Skeletal muscle cell (primary cell): ENCODE data around the gene RTL1.

Experiments
- DNase-seq: peaks from one replicate; pipeline ENCODE4 v3.0.0-alpha.2; 2010; ENCODE audit warnings: low read depth
- H3K4me3 ChIP-seq: 2 replicates; pipeline ENCODE4 v1.5.1; 2011; ENCODE audit warnings: low read depth, mild to moderate bottlenecking, control low read depth, low read length, moderate library complexity

The RTL1 gene

DNA sequence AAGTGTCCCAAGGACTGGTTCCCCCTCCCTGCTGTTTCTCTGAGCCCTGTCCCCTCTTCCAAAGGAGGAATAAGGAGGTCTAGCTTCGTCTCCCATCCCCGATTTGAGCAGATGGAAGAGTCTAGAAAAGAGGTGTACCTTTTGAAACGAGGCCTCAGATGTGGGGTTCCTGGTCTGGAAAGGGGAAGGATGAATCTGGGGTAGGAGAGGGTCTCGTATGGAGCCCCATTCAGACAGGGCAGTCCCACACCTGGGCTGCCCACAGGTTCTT lies 64.3 kb downstream of the RTL1 start:
- no peak for DNase-seq
- H3K4me3 ChIP-seq, result no peak overlapping the region

DNA sequence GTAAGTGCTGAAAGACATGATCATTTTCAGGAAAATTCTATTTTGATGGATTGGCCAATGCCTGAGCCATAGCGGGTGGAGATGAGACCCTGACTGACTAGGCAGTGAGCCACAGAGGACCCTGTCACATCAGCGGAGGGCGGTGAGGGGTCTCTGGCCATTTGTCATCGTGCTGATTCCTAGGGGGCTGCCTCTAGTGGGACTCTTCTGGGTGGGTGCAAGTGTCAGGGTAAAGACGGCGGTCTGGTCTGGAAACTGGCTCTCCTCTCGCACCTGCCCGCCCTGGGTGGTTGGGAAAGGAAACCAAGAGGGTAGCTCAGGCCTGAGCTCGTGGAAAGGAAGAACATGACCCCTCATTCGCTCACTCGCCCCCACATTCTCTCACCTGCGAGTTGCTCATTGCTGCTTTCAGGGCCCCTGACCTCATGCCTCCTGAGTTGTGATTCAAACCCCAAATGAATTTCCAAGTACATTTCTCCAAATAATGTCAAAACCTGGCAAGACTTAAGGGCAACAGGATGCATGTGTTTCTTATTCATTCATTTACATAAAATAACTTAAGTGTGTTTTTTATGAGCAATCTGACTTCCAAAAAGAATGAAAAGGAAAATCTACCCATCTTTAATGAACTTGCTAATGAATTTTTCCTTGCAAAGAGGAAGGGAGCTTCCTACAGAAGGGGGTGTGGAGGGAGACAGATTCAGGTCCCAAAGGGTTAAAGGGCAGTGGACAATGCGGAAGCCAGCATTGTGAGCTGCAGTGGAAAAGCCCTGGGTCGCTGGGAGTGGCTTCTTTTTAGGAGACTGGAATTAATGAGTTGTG lies 64.8 kb downstream of the RTL1 start:
- DNase-seq, result no peak
- H3K4me3 ChIP-seq, result no peak overlapping the region

DNA sequence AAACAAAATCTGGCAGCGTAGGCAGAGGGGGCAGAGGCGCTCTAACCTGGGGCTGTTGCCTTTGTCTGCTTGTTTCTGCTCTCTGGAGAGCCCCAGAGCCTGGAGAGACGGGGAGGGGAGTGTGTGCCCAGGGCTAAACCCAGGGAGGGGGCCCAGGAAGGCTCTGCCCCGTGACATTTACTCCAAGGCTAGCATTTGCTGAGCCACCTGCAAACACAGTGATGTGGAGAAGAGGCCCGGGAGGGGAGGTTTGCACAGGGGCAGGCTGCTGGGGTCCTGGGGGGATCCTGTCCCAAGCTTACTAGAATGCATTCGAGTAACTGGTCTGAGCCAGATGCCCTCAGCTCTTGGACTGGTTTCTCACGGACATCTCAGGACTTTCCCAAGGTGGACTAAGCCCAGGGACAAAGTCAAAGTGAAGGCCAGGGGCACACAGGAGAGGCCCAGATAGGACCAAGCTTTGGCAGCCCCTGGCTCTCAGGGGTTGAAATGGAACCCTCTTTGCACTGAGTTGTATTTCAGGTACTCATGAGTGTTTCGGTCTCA lies 65.6 kb downstream of the RTL1 start:
- DNase-seq, result no peak
- no peak overlapping the region for H3K4me3 ChIP-seq

DNA sequence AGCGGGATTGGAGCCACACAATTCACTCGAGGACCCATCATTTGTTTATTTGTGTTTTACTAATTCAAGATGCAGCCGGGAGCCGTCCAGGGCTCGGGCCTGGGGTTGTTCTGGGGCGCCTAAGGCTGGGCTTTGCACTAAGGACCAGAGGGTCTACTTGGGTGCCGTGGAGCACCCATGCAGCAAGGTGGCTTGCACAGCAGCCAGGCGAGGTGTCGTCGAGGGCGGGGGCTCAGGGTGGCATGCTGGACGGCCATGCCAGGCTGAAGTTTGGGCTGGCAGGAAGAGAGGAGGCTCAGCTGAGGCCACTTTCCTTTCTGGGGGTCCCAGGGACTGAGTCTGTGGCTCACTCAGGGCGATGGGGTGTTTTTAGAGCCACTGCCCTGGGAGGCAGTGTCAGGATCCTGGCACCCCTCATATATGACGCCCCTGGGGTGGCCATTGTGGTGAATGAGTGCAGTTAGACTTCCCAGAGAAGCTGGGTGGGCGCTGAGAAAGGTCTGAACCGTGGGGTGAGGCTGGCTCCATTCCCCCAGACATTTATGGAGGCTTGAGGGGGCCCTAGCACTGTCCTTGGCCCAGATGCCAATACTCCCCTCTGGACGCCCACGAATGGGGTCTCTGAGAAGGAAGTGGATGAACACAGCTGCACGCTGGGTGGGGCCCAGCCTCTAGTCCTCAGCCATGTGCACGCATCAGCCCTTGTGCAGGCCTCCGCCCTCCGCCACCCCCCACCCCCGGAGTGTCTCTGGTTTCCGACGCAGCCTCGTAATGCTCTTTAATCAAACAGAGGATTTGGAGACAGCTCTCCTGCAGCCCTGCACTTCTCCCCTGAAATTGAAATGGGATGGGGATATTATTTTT lies 66.3 kb downstream of the RTL1 start:
- DNase-seq, result no peak
- H3K4me3 ChIP-seq, result no peak overlapping the region

DNA sequence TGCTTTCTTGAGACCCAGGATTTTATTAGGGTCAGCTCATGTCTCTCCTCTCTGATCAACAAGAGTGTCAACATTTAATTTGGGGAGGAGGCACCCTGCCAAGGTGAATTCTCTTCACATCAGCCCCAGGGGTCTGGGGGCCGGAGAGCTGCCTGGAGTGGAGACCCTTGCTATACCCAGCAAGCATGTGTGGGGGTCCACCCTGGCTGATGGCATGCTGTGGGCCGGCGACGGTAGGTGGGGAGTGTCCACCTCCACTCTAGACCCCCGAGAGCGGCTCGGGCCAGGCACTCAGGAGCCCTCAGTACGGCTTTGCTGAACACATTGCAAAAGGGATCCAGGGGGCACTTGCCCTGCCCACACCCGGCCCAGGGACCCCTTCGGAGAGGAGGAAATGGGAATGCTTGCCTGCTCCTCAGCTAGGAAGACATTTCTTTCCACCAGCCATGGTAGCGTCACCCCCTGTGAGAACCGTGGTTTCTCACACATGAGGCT lies 67.2 kb downstream of the RTL1 start:
- no peak overlapping the region for H3K4me3 ChIP-seq
- DNase-seq, result no peak

DNA sequence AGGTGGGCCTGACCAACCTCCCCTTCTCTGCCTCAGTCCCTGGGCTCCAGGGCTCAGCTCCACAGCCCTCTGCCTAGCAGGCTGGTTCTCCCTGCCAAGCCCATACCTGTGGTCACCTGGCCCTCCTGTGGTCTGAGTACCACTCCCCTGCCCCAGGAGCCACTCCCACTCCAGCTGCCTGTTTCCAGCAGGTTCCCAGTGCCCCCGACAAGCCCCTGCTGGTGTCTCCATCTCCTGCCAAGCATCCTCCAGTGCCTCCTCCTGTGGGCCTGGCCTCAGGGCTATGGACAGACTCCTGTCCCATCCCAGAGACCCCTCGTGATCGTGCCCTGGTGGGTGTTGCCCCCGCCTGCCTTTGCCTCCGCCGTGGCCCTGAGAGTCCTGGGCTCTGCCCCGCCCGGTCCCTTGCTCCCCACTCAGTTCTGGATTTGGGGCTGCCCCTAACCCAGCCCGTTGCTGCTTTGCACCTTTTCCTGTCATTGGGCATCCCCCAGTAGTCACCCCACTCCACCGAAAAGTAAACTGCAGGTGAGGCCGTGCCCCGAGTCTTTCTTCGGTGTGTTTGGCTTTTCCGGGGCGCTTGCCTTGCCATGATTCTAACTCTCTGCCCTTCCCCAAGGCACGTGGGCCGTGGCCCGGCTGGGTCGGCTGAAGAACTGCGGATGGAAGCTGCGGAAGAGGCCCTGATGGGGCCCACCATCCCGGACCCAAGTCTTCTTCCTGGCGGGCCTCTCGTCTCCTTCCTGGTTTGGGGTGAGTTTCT lies 67.8 kb downstream of the RTL1 start:
- H3K4me3 ChIP-seq, result no peak overlapping the region
- DNase-seq, result no peak

DNA sequence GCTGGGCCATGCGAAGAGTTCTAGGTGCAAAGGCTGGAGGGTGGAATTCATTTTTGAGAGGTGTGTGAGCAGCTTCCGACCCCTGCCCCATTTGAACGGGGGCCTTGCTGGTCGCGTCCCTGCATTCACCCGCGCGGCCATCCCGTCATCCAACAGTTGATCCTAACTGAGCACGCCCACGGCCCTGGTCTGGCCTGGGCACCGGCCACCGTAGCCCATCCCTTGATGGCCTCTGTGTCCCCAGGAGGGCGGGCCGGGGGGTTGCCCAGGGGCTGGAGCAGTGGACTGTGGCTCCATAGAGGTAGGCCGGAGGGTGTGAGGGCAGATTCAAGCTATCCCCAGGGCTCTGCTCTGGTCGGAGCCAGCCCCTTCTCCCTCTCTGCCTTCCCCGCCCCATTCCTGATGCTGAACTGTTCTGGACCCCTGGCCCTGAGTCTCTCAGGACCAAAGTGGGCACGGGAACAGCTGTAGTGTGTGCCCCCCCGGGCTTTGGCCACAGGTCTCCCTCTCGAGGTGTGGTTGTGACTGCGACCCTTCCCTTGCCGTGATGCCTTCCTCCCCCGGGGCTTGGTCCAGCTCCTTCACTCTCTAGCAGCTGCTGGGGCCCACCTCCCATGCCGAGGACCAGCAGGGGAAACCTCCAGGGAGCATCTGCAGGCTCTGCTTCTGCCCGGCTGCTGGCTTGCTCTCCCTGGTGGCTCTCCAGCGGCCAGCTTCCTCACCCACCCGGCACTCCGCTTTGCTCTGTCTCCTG lies 68.6 kb downstream of the RTL1 start:
- no peak overlapping the region for H3K4me3 ChIP-seq

DNA sequence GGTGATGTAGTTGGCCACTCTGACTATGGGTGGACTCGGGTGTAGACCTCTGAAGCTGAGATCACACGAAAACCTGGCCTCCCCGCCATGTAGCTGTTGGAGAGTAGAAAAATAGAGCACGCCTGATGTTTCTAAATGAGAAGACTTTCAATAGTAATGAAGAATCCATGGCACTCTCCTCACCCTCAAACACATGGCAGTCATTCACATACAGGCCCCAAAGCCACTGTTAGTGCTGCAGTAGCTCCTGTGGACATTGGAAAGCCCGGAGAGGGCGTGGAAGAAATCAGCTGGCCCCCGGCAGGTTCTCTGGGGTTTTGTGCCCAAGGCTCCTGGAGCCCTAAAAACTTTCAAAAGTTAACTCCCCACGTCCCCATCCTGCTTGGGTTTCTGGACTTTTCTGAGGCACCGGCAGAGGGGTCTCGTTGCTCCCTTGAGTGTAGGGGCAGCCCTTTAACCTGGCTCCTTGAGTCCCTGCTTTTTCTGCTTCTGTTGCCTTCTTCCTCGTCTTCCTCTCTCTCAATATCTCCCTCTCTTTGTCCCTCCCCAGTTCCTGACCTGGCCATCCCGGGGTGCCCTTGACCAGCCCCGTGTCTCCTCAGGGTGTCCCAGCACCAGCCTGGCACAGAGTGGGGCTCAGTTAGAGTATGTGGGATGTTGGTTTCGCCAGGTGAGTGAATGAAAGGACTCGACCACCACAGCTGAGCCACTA lies 69.3 kb downstream of the RTL1 start:
- no peak for DNase-seq
- H3K4me3 ChIP-seq, result no peak overlapping the region

More for the DNA sequence above, 68.6 kb downstream of the RTL1 start:
- DNase-seq, result no peak

DNA sequence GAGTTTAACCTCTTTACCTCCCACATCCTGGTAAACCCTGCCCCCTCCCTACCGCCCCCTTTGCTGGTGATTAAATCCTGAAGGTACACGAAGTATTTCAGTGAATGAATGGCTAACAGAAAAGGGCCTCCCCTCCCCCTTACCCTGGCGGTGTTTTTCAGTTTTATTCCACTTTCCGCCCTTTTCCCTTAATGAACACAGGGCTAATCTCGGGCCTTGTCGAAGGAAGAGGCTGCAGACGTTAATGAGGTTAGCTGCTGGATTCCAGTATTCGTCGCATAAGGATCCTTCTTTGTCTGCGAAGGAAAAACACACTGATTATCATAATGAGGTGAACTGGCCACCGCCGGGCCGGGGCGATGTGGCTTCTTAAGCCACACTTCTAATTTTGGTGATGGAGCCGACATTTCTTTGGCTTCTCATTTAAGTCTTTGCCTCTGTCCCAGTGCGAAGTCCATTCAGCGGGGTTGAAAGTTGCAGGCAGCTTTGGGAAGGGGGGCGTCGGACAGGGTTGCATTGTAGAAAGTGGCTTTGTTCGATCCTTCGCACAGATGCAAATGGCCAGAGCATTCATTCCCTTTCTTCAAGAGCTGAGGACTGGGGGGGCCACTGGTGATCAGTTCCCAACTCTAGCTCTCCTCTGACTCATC lies 71.1 kb downstream of the RTL1 start:
- H3K4me3 ChIP-seq, result no peak overlapping the region
- DNase-seq, result no peak

DNA sequence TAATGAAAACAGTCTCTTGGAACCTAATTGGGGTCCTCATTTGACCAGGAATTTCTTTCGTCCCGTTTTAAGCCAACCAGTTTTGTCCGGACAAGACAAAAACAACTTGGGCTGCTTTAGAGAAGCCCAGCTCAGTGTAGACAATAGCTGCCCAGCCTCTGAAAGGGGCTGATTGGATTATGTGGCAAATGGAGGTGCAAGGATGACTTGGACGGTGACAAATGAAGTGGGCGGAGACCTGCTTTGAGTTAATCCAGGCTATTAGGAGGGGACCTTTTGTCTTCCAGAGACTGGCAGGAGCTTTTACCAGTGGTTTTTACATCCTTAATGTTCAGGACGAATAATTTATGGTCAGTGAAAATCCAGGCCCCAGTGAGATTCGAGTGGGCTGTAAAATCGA lies 72.8 kb downstream of the RTL1 start:
- DNase-seq, result no peak
- no peak overlapping the region for H3K4me3 ChIP-seq
